ENCODE measurements around the gene SFXN2.

The SFXN2 gene

DNA sequence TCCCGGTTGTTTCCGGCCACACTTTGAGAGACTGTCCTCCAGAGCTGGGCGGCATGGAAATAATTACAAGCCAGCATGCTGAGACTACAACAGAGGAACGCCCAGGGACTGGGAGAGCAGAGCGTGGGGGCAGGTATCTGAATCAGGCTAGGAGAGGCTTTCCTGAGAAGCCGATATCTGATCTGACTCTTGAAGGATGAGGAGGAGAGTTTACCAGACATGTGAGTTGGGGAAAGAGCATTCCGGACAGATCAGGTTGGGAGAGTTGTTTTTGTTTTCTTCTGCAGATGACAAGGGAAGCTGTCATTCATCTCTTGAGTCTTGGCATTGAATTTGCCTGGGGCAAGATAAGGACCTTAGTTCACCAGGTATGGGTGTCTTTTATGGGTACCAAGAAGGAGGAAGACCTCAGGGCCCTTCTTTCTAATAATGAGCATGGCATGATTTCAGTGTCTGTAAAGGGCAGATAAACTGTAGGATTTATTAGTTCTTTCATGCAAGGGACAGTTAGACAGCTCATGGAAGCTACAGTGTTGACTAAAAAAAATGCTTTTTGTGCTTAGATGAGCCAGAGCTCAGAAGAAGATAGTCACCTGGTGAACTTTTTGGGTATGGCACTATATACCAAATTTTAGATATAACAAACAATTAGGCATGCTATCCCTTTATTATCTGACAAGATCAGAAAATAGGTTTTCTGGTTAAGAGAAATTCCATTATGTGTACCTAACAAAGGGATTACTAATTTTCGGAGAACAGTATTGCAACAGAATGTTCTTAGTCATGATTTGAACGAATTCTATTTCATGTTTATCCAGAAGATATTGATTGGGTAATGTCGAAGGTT is 65.5 kb downstream of the SFXN2 start:
- no peaks in the 10 kb centered on the region for H3K27me3 ChIP-seq
- H3K4me1 ChIP-seq (ENCODE audit: control insufficient read depth in 1 of 2, insufficient read depth in 1 of 2, low read depth in 1 of 2, low read length in 1 of 2): peaks cover 55% of the 10 kb centered on the region in 2 experiments
- no peak overlapping the region for H3K4me3 ChIP-seq (ENCODE audit: low read depth in 1 of 2, low read length in 1 of 2)
- TF ChIP-seq, protein P1, sequence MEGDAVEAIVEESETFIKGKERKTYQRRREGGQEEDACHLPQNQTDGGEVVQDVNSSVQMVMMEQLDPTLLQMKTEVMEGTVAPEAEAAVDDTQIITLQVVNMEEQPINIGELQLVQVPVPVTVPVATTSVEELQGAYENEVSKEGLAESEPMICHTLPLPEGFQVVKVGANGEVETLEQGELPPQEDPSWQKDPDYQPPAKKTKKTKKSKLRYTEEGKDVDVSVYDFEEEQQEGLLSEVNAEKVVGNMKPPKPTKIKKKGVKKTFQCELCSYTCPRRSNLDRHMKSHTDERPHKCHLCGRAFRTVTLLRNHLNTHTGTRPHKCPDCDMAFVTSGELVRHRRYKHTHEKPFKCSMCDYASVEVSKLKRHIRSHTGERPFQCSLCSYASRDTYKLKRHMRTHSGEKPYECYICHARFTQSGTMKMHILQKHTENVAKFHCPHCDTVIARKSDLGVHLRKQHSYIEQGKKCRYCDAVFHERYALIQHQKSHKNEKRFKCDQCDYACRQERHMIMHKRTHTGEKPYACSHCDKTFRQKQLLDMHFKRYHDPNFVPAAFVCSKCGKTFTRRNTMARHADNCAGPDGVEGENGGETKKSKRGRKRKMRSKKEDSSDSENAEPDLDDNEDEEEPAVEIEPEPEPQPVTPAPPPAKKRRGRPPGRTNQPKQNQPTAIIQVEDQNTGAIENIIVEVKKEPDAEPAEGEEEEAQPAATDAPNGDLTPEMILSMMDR (IDR thresholded peaks at IDR 0.05): no peak
- H3K36me3 ChIP-seq: peaks cover 19% of the 10 kb centered on the region
- no peaks in the 10 kb centered on the region for H3K9me3 ChIP-seq
- no peak overlapping the region for H3K27ac ChIP-seq

DNA sequence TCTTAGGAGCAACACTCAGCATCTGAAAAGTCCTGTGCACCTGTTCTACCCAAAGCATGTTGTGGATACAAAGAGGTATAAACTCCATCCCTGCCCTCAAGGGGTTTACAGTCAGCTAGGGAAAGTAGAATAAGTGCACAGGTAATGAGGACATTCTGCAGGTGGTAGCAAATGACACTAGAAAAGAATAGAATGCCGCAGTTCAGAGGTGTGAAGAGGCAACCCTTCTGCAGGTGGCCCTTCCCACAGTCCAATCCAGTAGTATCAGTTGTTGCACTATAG is 66.0 kb downstream of the SFXN2 start:
- H3K36me3 ChIP-seq: peaks cover 19% of the 10 kb centered on the region
- H3K27me3 ChIP-seq: no peaks in the 10 kb centered on the region
- peak overlapping the region; percentile 23 for H3K27ac ChIP-seq
- no peaks in the 10 kb centered on the region for H3K9me3 ChIP-seq
- H3K4me1 ChIP-seq (ENCODE audit: control insufficient read depth in 1 of 2, insufficient read depth in 1 of 2, low read depth in 1 of 2, low read length in 1 of 2): peaks cover 59 to 60% of the 10 kb centered on the region in 2 experiments
- H3K4me3 ChIP-seq (ENCODE audit: low read depth in 1 of 2, low read length in 1 of 2): no peak overlapping the region
- TF ChIP-seq, protein P1 (IDR thresholded peaks at IDR 0.05): no peak

DNA sequence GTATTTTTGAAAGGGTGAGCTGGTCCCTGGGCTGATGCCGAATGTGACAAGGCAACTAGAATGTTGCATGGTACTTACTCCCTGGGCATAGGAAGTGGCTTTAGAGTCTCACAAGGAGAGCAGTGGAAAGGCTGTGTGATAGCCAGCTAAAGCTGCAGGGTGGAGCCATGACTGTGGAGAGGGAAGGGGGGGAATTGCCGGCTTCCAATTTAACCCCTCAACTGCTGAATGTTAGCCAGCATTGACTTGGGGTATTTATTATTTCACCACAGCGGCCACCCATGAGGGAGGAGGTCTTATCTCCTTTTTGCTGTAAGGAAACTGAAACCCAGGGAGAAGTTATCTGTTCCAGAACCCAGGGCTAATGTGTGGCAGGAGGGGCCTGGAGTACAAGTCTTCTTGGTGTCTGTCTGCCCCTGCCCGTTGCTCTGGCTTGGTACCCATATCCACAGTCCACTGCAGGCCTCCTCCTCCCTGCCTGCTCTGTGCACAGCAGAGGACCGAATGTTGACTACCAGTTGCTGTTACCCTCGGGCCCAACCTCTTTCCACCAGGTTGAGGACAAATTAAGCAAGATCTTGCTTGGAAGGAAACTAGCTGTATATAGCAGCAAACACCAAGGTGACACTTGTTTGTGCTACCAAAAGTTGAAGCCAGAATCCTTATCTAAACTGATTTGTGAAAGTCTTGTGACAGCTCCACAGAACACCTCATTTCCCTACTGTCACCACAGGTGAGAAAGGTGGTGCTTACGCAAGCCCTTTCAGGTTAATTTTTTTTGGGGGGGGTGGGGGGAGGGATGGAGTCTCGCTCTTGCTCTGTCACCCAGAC is 66.9 kb downstream of the SFXN2 start:
- no peaks in the 10 kb centered on the region for H3K27me3 ChIP-seq

GRCh38 chr10:102781921-102782557 is 67.6 kb downstream of the SFXN2 start:
- H3K27me3 ChIP-seq: no peaks in the 10 kb centered on the region
- H3K36me3 ChIP-seq: peaks cover 16% of the 10 kb centered on the region
- no peaks in the 10 kb centered on the region for H3K9me3 ChIP-seq
- peak overlapping the region; percentile 70 for H3K27ac ChIP-seq
- TF ChIP-seq, protein P1 (IDR thresholded peaks at IDR 0.05): no peak
- no peak overlapping the region for H3K4me3 ChIP-seq (ENCODE audit: low read depth in 1 of 2, low read length in 1 of 2)
- H3K4me1 ChIP-seq (ENCODE audit: control insufficient read depth in 1 of 2, insufficient read depth in 1 of 2, low read depth in 1 of 2, low read length in 1 of 2): peaks cover 60 to 62% of the 10 kb centered on the region in 2 experiments

More for the DNA sequence above, 66.9 kb downstream of the SFXN2 start:
- peaks cover 19% of the 10 kb centered on the region for H3K36me3 ChIP-seq
- TF ChIP-seq, protein P1 (IDR thresholded peaks at IDR 0.05): no peak
- peak overlapping the region; percentile 23 for H3K27ac ChIP-seq
- no peak overlapping the region for H3K4me3 ChIP-seq (ENCODE audit: low read depth in 1 of 2, low read length in 1 of 2)
- H3K9me3 ChIP-seq: no peaks in the 10 kb centered on the region
- peaks cover 60 to 61% of the 10 kb centered on the region in 2 experiments for H3K4me1 ChIP-seq (ENCODE audit: control insufficient read depth in 1 of 2, insufficient read depth in 1 of 2, low read depth in 1 of 2, low read length in 1 of 2)

GRCh38 chr10:102782673-102783551 is 68.5 kb downstream of the SFXN2 start:
- Histone ChIP-seq H3K27ac (peak overlapping the region; percentile 70), H3K4me3 (ENCODE audit: low read depth in 1 of 2, low read length in 1 of 2) (peak overlapping the region in 1 of 2 experiments; percentile 32), H3K9me3 (no peaks in the 10 kb centered on the region), H3K4me1 (ENCODE audit: control insufficient read depth in 1 of 2, insufficient read depth in 1 of 2, low read depth in 1 of 2, low read length in 1 of 2) (peaks cover 63 to 65% of the 10 kb centered on the region in 2 experiments), H3K36me3 (peaks cover 10% of the 10 kb centered on the region), H3K27me3 (no peaks in the 10 kb centered on the region)
- TF ChIP-seq, protein P1 (IDR thresholded peaks at IDR 0.05): no peak

All from neutrophil (primary cell).